Ramos (cell line): ENCODE results near the gene MAGI1.
"Not testable (repeated sequence)": the region's sequence is repeated elsewhere in the genome, so short reads cannot be mapped to it uniquely, and the experiment has no call there.

ENCODE experiments used
- in situ Hi-C: fragments of 300-500 bp; cut with MboI; formaldehyde crosslinking; loops from one replicate; pipeline ENCODE4 v1.14.3; 2022; ENCODE audit warnings: low sequenced_read_pairs; ENCODE audit not compliant: unreplicated experiment

The MAGI1 gene

GRCh38 chr3:66038726-66039589 is at the start of gene MAGI1:
Gene MAGI1 (minus strand): TSS chr3:66038918. CDS start chr3:66038308, 610 bp downstream.
- in situ Hi-C loops = no loop called here

GRCh38 chr3:66083784-66084213 is 45.1 kb upstream of the MAGI1 start:
- in situ Hi-C loops = no loop called here

- in situ Hi-C loops = no loop called here
Measured at GRCh38 chr3:66083096-66083678, 44.5 kb upstream of the MAGI1 start.

GRCh38 chr3:66082679-66083078 is 44.0 kb upstream of the MAGI1 start:
- in situ Hi-C loops = no loop called here

- in situ Hi-C loops = no loop called here
Measured at GRCh38 chr3:66080167-66080566, 41.4 kb upstream of the MAGI1 start.

- in situ Hi-C loops = no loop called here
Measured at GRCh38 chr3:66077973-66078372, 39.3 kb upstream of the MAGI1 start.

GRCh38 chr3:66076861-66077470 is 38.2 kb upstream of the MAGI1 start:
- in situ Hi-C loops = no loop called here

- in situ Hi-C loops = no loop called here
Measured at GRCh38 chr3:66075281-66075680, 36.6 kb upstream of the MAGI1 start.

- in situ Hi-C loops = no loop called here
Measured at GRCh38 chr3:66073464-66074141, 34.9 kb upstream of the MAGI1 start.

- in situ Hi-C loops = no loop called here
Measured at GRCh38 chr3:66068255-66068654, 29.5 kb upstream of the MAGI1 start.

GRCh38 chr3:66066963-66067617 is 28.4 kb upstream of the MAGI1 start:
- in situ Hi-C loops = no loop called here

- in situ Hi-C loops = no loop called here
Measured at GRCh38 chr3:66055289-66055688, 16.6 kb upstream of the MAGI1 start.

- in situ Hi-C loops = no loop called here
Measured at GRCh38 chr3:66053550-66054094, 14.9 kb upstream of the MAGI1 start.

GRCh38 chr3:66052721-66053549 is 14.2 kb upstream of the MAGI1 start:
- in situ Hi-C loops = no loop called here

- in situ Hi-C loops = no loop called here
Measured at GRCh38 chr3:66050821-66051220, 12.1 kb upstream of the MAGI1 start.

GRCh38 chr3:66048051-66048395 is 9.3 kb upstream of the MAGI1 start:
- in situ Hi-C loops = no loop called here

GRCh38 chr3:66047311-66048050 is 8.8 kb upstream of the MAGI1 start:
- in situ Hi-C loops = no loop called here

GRCh38 chr3:66046321-66046720 is 7.6 kb upstream of the MAGI1 start:
- in situ Hi-C loops = not testable (repeated sequence)

- in situ Hi-C loops = no loop called here
Measured at GRCh38 chr3:66041828-66042227, 3.1 kb upstream of the MAGI1 start.
